HCT116 (cell line): ENCODE measurements around the gene TPM2. TPM values are rescaled to one million over a fixed set of nuclear protein-coding genes. Genes with fewer than 3 reads are reported as not detected.

Experiments used
- ATAC-seq: fragments of 200-7000 bp; cut with Tn5 transposase; 2 replicates; pipeline ENCODE4 v1.9.1; 2020; ENCODE audit warnings: mild to moderate bottlenecking, moderate library complexity
- BruUV-seq: library from RNA; stranded (reverse); fragments of 400-500 nt; replicated peaks from 2 replicates; lab custom pipeline; 2021; lab: Mats Ljungman, UMichigan
- CTCF ChIA-PET: fragments of 300-600 bp; sonication (Branson Sonifier 250); formaldehyde crosslinking; loops from one replicate; lab custom pipeline; 2021; ENCODE audit warnings: antibody characterized with exemption; lab: Charles Lee
- POLR2A ChIA-PET: fragments of 300-600, 350-600 bp; sonication (Branson Sonifier 250); formaldehyde crosslinking; loops from one replicate; lab custom pipeline; 2021; ENCODE audit warnings: antibody characterized with exemption; lab: Charles Lee
- RAD21 ChIA-PET, 2 experiments: fragments of 300-600 bp; sonication (Branson Sonifier 250); formaldehyde crosslinking; loops; one replicate each; lab custom pipeline; 2023; ENCODE audit warnings: low total read pairs in 2 of 2; ENCODE audit not compliant: uncharacterized antibody in 2 of 2, unreplicated experiment in 2 of 2, low non-redundant PET in 1 of 2; lab: Charles Lee
- DNase-seq: peaks from one replicate; pipeline ENCODE4 v3.0.0-alpha.2; 2010; ENCODE audit warnings: low read depth, low spot score
- H2AFZ ChIP-seq: fragments of 200-600 bp; shearing (Covaris generic), sonication (generic); 2 replicates; pipeline ENCODE4 v1.6.1; 2017; ENCODE audit warnings: low read depth, mixed run types, mixed read lengths, antibody characterized with exemption, low read length; ENCODE audit not compliant: poor library complexity, severe bottlenecking
- H3K27ac ChIP-seq: 2 replicates; pipeline ENCODE4 v1.5.1; 2012; ENCODE audit warnings: low read depth, low read length
- H3K27me3 ChIP-seq: fragments of 200-600 bp; sonication (generic); 2 replicates; pipeline ENCODE4 v1.6.1; 2016; ENCODE audit warnings: mixed run types, low read length, mixed read lengths; ENCODE audit not compliant: insufficient read depth
- H3K36me3 ChIP-seq, 2 experiments: fragments of 200-500 bp in 1 of 2; fragments of 200-600 bp in 1 of 2; sonication (Bioruptor generic) in 1 of 2; sonication (generic) in 1 of 2; 2 replicates each; pipeline versions ENCODE4 v1.5.1 to v1.6.1; 2014 to 2016; ENCODE audit warnings: low read length in 2 of 2, inconsistent platforms in 1 of 2, mixed read lengths in 1 of 2, mixed run types in 1 of 2; ENCODE audit not compliant: insufficient read depth in 2 of 2, control insufficient read depth in 1 of 2
- H3K4me1 ChIP-seq, 2 experiments: fragments of 200-600 bp in 1 of 2; sonication (generic) in 1 of 2; 2 replicates each; pipeline versions ENCODE4 v1.5.1 to v1.6.1; 2012 to 2017; ENCODE audit warnings: low read length in 2 of 2, inconsistent platforms in 1 of 2, mild to moderate bottlenecking in 1 of 2, mixed read lengths in 1 of 2, mixed run types in 1 of 2, moderate library complexity in 1 of 2; ENCODE audit not compliant: insufficient read depth in 2 of 2, control insufficient read depth in 1 of 2
- H3K4me2 ChIP-seq: fragments of 200-600 bp; sonication (generic); 2 replicates; pipeline ENCODE4 v1.6.1; 2017; ENCODE audit warnings: mixed run types, low read length, mixed read lengths
- H3K4me3 ChIP-seq, 2 experiments: fragments of 200-600 bp in 1 of 2; sonication (generic) in 1 of 2; replicated peaks in 1 of 2; 2 replicates each; pipeline ENCODE4 v1.5.1; 2011 to 2016; ENCODE audit warnings: low read length in 2 of 2, control low read depth in 1 of 2, low read depth in 1 of 2, mild to moderate bottlenecking in 1 of 2, mixed read lengths in 1 of 2, mixed run types in 1 of 2
- H3K79me2 ChIP-seq: fragments of 200-600 bp; sonication (generic); 2 replicates; pipeline ENCODE4 v1.6.1; 2017; ENCODE audit warnings: mild to moderate bottlenecking, mixed run types, low read length, moderate library complexity, mixed read lengths; ENCODE audit not compliant: insufficient read depth
- H3K9ac ChIP-seq: fragments of 200-600 bp; sonication (generic); 2 replicates; pipeline ENCODE4 v1.6.1; 2016; ENCODE audit warnings: low read length, mixed read lengths
- H3K9me2 ChIP-seq: fragments of 200-600 bp; sonication (generic), shearing (Covaris generic); 2 replicates; pipeline ENCODE4 v1.6.1; 2017; ENCODE audit warnings: mixed run types, mild to moderate bottlenecking, moderate library complexity; ENCODE audit not compliant: insufficient read depth
- H3K9me3 ChIP-seq, 2 experiments: fragments of 200-500 bp in 1 of 2; fragments of 200-600 bp in 1 of 2; sonication (Bioruptor generic) in 1 of 2; sonication (generic) in 1 of 2; 2 replicates each; pipeline ENCODE4 v1.6.1; 2014 to 2017; ENCODE audit warnings: low read length in 2 of 2, mixed read lengths in 2 of 2, inconsistent platforms in 1 of 2, low read depth in 1 of 2, mild to moderate bottlenecking in 1 of 2, mixed run types in 1 of 2, moderate library complexity in 1 of 2; ENCODE audit not compliant: control insufficient read depth in 1 of 2, insufficient read depth in 1 of 2
- H4K20me1 ChIP-seq: fragments of 200-600 bp; sonication (generic), shearing (Covaris generic); 2 replicates; pipeline ENCODE4 v1.6.1; 2017; ENCODE audit warnings: mixed run types, mild to moderate bottlenecking, moderate library complexity; ENCODE audit not compliant: insufficient read depth
- ATF3 ChIP-seq: IDR thresholded peaks from 2 replicates; pipeline ENCODE4 v1.6.1; 2012
- CTCF ChIP-seq, 3 experiments: fragments of 200-600 bp in 1 of 3; sonication (generic) in 1 of 3; IDR thresholded peaks in 2 of 3; conservative IDR thresholded peaks in 1 of 3; 2 replicates each; pipeline ENCODE4 v1.5.1; 2012 to 2017; ENCODE audit warnings: low read depth in 2 of 3, low read length in 2 of 3, antibody characterized with exemption in 1 of 3, borderline replicate concordance in 1 of 3, control low read depth in 1 of 3, mild to moderate bottlenecking in 1 of 3, mixed read lengths in 1 of 3, mixed run types in 1 of 3, moderate library complexity in 1 of 3; ENCODE audit not compliant: insufficient read depth in 1 of 3
- ZBTB33 ChIP-seq: IDR thresholded peaks from 2 replicates; pipeline ENCODE4 v1.6.1; 2011; ENCODE audit warnings: mild to moderate bottlenecking, low read length, moderate library complexity; ENCODE audit not compliant: insufficient replicate concordance; ENCODE audit errors: extremely low read depth
- ZFX ChIP-seq: fragments of 450-650 bp; IDR thresholded peaks from 2 replicates; pipeline ENCODE4 v1.6.1; 2017
- intact Hi-C: fragments of 100-400 bp; cut with micrococcal nuclease; formaldehyde crosslinking; loops from 2 replicates; pipeline ENCODE4 v1.10.0; 2022
- total RNA-seq: library from RNA; stranded (reverse); gene quantifications from one replicate; pipeline ENCODE4 v1.2.1, GENCODE V29; 2021; ENCODE audit not compliant: unreplicated experiment

TPM2 gene
- total RNA-seq, 1 experiment from 2014 or later: 278 TPM

GRCh38 chr9:35667939-35668338 lies 21.8 kb downstream of the TPM2 start:
- no peak for ATAC-seq
- Histone ChIP-seq H3K9ac (no peak overlapping the region), H3K79me2 (peaks cover 20% of the 10 kb centered on the region; the same call in 1 of the 2 replicates), H3K9me3 (no peaks in the 10 kb centered on the region), H3K9me2 (no peaks in the 10 kb centered on the region), H3K4me2 (no peak overlapping the region), H3K4me1 (peaks cover 27 to 50% of the 10 kb centered on the region in 2 experiments; a peak in 3 of 4 replicates), H4K20me1 (no peaks in the 10 kb centered on the region), H3K27me3 (no peaks in the 10 kb centered on the region), H2AFZ (no peak overlapping the region), H3K27ac (no peak overlapping the region), H3K36me3 (peaks cover 0 to 10% of the 10 kb centered on the region in 2 experiments; a peak in 1 of 4 replicates), H3K4me3 (no peak overlapping the region)
- ChIA-PET CTCF (no interaction called here), POLR2A (no interaction called here), RAD21 (no interaction called here)
- DNase-seq: no peak
- no TSS peak for BruUV-seq
- intact Hi-C loops: no loop called here
- no peak for TF ChIP-seq ZFX
- no peak for TF ChIP-seq ZBTB33
- no peak for TF ChIP-seq ATF3
- no peak for TF ChIP-seq CTCF (IDR thresholded peaks at IDR 0.05 in 2 of 3, conservative IDR thresholded peaks at IDR 0.05 in 1 of 3; ENCODE audit: borderline replicate concordance in 1 of 3, insufficient read depth in 1 of 3, low read depth in 2 of 3, low read length in 2 of 3)
